HG03565 (cell line): Measurements from ENCODE around the gene EID3.

Experiments
- ATAC-seq: cut with Tn5 transposase; IDR thresholded peaks from one replicate; pipeline ENCODE4 v1.9.1; 2021; ENCODE audit warnings: mild to moderate bottlenecking, moderate library complexity; ENCODE audit not compliant: unreplicated experiment

EID3 gene

DNA sequence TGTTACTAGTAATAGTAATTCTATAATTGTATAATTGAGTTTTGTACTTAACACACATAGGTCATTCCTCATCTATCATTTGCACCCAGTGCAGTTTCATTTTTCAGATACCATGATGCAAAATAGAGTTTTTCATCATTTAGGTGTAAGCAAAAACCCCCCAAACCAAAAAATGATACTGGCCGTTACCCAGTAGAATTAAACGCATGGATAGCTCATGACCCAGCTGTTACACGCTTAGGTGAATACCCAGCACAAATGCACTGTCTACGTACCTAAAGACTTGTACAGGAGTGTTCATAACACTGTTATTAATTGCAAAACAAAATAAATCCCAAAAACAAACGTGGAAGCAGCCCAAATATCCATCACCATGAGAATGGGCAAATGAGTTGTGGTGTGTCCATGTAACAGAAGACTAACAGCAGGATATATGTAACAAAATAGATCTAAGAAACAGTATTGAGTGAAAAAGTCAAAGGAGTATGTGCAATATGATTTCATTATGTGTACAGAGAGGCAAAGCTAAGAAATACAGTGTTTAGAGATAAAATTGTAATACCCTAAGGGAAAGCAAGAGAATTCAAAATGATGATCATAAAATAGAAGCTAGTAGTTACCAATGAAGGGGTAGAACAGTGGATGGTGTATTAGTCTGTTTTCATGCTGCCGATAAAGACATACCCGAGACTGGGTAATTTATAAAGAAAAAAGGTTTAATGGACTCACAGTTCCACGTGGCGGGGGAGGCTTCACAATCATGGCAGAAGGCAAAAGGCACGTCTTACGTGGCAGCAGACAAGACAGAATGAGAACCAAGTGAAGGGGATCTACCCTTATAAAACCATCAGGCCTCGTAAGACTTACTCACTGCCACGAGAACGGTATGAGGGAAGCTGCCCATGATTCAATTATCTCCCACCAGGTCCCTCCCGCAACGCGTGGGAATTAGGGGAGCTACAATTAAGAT, 49.8 kb downstream of the EID3 start:
- ATAC-seq: no peak

DNA sequence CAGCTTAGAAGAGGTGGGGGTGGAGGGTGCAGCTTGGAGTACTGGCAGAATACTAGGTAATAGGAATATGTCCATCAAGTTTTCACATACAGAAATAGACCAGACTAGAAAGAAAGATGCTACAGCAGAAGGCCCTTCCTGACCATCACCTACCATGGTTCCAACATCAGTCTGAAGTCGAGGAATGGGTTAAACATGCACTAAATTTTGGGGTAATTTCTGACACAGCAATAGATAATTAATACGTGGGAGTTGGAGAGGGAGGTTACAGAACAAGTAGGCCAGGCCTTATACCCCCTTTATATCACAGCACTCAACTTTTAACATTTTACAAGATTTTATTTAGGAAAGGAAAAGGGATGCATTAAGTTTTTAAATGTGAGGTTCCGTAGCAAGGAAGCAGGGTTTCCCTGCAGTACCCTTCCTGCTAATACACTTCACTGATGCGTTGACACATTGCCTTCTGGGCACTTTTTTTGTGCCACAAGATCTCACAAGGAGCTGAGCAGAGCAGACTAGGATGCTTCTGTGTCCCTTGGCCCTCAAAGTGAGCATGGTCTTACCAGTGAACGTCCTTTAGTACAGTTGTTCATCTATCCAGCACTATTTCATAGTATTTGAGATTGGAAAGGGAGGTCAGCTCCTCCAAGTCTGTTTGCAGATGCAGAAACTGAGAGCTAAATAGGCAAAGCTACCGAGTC, 50.8 kb downstream of the EID3 start:
- no peak for ATAC-seq
